ENCODE measurements around the gene DYNC1LI1.

- TF ChIP-seq, protein P1, sequence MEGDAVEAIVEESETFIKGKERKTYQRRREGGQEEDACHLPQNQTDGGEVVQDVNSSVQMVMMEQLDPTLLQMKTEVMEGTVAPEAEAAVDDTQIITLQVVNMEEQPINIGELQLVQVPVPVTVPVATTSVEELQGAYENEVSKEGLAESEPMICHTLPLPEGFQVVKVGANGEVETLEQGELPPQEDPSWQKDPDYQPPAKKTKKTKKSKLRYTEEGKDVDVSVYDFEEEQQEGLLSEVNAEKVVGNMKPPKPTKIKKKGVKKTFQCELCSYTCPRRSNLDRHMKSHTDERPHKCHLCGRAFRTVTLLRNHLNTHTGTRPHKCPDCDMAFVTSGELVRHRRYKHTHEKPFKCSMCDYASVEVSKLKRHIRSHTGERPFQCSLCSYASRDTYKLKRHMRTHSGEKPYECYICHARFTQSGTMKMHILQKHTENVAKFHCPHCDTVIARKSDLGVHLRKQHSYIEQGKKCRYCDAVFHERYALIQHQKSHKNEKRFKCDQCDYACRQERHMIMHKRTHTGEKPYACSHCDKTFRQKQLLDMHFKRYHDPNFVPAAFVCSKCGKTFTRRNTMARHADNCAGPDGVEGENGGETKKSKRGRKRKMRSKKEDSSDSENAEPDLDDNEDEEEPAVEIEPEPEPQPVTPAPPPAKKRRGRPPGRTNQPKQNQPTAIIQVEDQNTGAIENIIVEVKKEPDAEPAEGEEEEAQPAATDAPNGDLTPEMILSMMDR (conservative IDR thresholded peaks at IDR 0.05) = no peak
- TF ChIP-seq ZFX (IDR thresholded peaks at IDR 0.05) = no peak
Measured at GRCh38 chr3:32564195-32564594, 6.5 kb downstream of the DYNC1LI1 start.
